HUDEP-2 (cell line): ENCODE results near the gene SLC10A2.

Experiments used
- DNase-seq, 76 experiments: peaks; one replicate each; lab custom pipeline; 2025; ENCODE audit not compliant: unreplicated experiment in 76 of 76; lab: John Stamatoyannopoulos, UW

SLC10A2 gene

DNA sequence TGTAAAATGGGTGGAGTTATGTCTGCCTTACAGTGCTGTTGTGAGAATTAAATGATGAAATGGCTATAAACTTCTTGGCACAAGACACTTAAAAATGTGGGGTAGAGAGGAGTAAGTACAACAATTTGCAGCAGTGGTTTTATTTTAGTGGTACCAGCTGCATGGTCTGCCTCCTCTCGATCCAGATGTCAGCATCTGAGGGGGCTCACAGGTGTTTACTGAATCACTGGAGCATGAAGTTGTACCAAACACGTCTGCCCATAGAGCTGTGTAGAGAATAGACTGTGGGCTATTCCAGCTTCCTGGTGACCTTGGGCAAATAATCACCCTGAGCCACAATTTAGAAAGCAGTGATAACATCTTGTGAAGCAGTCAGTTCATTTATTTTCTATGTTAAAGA lies 11.1 kb downstream of the SLC10A2 start:
- no peak for DNase-seq

DNA sequence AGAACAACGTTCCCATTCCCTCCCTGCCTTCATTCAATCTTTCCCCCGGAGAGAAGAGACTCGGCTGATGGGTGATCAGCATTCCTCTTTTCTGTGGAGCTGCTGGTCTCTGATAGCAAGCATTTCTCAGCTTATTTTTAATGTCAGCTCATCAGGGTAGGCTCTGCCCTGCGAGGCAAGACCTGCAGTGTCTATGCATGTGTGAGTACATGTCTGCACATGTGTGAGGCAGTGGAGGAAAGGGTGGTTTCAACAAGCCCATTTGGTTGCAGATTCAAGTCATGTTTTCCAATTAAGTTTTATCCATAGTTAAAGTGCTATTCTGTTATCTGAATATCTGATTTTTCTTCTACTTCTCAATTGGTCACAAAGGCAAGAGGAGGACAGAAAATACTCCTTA lies 19.5 kb downstream of the SLC10A2 start:
- no peak for DNase-seq

DNA sequence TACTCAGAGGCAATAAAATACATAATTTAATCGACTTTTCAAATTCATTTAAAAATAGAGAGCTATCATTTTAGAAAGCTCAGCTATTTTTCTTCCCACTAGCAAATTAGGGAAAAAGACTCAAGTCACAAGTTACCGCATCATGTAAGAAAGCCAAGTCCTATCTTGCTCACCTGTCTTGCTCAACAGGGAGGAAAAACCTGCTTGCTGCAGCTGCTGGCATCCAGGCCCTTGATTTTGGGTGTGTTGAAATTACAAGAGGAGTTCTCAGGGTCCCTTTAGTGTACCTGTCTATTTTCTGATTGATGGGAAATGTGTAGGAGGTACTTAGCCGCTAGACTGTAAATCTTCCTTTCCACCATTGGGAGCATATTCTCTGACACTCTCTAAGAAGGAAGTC lies 22.2 kb downstream of the SLC10A2 start:
- no peak for DNase-seq

DNA sequence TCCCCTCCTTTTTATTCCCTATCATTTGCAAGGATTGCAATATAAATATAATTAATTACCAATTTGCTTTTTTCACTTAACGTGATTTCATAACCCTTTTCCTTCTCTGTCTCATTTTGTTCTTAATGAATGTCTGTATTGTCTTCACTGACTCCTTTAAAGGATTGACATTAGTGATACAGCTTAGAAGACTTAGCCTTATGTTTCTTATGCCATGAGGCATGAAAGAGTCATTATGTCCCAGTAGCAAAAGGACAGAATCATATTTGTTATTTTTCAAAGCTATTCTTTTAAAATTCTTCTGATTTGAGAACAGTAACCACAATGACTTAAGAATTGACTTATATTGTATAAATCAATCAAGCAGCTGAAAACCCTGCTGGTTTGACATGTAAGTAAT lies 26.2 kb downstream of the SLC10A2 start:
- DNase-seq: no peak

DNA sequence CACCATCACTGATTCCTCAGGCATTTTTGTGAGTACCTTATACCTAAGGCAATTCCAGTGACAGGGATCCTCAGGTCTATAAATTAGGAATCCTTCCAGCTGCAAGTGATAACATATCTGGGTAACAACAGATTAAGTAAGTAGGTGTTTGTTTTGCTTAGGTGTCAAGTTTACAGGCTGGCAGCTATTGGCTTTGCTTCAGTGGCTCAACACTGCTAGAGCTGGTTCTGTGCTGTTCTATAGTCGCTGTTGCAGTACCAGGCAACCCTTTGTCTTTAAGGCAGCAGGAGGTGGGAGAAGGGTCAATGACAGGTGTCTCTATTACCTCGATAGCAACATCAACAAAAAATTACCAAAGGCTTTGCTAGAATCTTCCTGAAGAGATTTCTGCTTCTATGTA lies 27.0 kb downstream of the SLC10A2 start:
- DNase-seq: no peak

DNA sequence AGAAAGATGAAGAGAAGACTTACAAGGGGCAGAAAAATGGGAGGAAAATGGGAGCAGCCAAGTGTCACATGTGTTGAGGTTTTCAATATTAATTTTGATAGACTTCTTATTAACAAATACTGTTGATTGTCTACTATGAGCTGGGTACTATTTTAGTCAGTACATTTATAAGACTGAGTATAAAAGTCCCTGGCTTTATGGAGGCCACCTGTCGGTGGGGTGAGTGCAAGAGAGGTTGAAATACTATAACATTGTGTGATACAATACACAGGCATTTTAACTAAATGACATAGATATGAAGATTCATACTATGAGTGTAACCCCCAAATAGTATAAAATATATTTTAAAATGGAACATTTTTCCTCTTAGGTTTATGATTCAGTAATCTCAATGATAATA lies 29.9 kb downstream of the SLC10A2 start:
- DNase-seq: no peak

DNA sequence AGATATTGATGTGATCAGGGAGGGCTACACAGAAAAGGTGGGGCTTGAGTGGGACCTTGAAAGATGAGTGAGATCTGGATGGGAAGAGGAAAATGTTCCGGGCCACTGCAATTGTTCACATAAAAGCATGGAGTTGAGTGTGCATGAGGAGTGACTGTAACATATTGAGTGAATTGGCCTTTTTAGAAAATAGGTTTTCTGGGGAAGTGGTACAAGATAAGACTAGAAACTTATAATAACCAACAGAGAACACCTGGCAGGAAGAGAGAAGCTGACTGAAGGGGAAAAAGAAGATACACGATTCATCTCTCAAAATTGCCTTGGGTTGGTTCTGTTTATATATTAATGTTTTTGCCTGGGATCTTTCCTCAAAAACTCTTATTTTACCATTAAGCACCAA lies 32.2 kb downstream of the SLC10A2 start:
- no peak for DNase-seq

DNA sequence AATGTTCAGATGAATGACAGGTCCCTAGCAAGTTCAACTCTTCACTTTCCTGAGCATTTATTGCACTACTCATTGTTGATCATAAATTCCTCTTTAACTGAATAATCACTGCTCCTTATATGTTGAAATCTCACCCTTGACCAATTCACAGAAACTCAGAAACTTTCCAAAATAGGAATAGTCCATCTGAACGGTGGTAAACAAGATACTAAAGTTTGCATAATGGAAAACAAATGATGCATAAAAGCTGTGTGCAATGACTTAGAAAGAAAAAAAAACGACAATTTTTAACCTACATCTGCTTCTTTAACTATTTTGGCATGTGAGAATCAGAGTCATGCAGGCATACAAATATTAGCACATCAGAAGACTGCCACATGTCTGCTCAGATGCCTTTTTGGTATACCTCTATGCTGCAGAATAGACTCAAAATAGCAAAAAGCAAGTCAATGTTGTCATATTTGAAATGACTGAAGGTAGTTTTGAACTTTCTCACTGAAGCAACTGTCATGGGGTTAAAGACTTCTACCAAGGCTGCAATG lies 34.8 kb downstream of the SLC10A2 start:
- no peak for DNase-seq

DNA sequence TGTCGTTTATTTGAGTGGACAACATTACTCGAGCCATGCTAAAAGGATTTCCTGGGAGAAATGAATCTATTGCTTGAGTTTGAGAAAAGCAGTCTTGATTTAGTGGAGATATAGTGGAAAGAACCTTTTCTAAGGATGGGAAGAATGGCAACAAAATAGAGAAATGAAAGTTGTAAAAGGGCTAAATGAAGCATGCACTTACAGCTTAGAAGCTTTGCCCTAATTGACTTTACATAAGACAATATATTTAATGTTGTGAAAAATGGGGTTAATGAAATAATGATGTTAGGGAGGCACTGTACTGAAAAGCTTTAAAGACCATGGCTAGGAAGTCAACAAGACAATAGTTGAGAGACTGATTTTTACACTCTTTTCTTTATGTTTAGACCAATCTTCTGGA lies 35.4 kb downstream of the SLC10A2 start:
- no peak for DNase-seq

DNA sequence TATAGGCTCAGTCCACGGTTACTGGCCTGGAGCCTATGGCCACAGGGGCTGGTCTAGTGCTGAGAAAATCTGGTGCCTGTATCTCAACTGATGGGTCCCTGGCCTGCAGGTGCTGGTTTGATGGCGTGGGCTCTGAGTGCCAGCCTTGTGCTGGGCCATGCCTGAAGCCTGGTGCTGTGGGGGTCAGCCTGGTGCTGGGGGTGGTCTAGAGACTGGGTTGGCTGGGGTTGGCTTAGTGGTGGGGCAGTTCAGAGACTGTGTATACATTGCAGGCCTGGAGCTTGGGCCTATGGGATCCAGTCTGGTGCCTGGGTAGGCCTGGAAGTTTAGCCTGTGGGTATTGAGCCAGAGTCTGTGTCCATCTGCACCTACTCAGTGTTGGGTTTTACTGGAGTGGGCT lies 36.4 kb downstream of the SLC10A2 start:
- no peak for DNase-seq

DNA sequence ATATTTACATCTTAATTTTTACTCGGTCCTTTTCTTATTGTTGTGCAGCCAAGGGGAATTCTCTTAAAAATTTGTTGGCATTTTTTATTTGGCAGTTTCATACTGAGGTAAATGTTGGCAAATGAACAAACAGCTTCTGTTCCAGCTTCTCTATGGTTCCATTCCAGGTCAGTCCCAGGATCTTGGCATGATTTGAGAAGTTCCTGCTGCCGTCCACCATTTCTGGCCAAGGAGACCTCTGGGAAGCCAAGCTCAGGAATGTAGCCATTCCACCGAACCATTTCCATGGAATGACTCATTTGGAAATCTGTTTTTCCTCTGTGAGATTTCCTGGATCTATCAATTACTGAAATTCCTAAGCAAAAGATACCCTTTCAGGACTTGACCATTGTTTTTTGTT lies 43.9 kb downstream of the SLC10A2 start:
- no peak for DNase-seq

DNA sequence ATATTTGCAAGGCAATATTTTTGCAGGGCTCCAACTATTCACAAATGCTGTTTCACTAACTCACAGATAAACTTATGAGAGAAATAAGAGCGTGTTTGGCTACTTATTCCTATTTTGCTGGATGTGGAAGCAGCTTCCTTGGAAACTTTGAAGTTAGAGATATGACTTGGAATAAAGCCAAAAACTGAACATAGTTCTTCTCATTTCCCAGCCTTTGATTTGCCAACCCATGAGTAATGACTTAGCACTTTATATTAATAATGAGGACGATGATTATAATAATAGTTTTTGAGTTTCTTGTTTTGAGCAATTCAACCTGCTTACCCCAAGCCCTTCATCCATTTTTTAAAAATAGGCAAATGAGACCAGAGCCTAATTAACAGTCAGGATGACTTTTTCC lies 47.7 kb downstream of the SLC10A2 start:
- DNase-seq: no peak

DNA sequence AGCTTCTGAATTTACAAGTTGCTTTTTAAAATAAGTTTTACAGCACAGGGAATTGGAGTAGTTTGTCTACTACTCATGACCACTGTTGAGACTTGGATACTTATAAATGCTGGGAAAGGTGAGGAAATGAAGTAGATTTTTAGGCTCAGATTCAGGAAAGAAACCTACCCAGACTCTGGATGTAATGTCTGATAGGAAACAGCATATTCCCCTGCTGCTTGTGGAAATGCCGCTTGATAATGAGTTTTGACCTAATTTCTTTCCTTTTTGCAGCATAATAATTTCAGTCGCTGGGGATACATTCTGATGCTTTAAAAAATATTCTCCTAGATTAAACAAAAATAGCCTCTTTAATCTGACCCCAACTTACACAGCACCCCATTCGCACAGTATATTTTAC lies 53.6 kb downstream of the SLC10A2 start:
- DNase-seq: no peak

DNA sequence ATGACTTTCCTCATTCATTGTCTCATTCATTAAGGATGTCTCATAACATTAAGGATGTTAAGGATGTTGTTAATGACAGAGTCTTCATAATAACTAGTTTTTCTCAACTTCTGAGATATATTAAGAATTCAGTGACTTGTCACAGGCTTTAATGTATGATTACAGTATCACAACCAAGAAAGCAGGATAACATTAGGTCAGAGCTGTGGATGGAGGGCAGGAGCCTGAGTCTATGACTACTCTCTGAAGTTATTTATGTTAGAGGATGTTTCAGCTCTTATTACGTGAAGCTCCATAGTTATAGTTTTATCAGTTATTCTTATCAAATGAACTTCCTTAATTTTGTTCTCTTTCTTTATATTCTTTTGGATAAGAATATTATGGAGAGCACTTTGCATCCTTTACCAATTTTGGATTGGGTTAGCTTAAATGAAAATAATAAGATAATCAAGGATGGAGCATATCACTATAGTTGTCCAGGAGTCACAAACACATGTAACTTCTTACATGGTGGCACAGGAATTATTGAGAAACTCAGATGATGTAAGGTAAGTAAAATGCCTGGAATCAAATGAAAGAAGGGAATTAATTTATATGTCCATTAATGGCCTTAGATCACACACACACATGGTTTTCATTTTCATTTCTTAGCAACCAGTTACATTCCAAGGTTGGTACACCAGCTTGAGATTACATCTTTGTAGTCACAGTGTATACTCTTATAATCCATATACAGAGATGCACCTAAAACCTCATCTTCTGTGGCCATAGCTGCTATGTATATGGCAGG lies 57.0 kb downstream of the SLC10A2 start:
- DNase-seq: no peak

DNA sequence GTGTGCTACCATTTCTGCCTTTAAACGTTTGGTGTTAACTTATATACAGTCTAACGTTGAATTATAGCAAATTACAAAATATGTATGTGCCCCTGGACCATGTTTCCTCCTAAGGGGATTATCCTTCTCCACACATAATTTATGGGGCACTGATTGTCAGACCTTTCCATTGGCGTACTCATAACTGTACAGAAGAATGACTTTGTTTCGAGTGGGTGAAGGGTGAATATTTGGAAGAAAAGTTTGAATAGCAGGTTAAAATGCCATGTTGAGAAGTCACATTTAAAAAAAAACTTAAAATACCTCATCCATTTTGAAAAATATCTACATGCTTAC lies 58.8 kb downstream of the SLC10A2 start:
- DNase-seq: no peak

DNA sequence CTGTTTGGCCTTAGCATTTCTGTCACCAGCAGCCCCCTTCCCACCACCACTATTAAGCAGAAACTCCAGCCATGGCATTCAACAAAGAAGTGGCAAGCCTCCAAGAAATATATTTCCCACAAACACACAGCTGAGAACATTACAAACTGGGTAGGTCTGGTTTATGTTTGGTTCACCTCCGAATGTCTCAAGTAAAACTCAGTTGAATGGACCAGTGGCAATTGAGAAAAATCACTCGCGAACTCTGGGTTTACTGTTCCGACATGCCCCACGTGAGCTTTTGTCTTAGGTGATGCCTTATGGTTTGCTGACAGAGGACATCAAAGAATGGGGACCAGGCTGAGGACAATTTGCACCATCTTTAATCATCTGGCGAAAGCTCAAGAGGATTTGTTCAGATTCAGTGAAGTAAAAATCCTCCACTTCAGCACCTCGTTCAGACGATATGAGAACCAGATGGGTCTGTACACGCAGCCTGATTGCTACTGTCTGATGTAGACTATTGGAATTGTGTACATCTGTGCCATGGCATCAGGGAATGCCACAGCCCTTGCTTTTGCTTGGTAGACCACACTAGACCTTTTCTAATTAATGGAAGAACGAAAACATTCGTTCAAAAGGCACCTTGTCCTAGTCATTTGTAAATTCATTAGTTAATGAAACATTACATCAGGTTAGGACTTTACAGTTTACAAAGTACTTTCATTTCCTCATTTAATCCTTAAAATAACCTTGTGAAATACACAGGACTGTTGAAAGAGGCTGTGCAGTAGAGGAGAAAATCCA lies 59.4 kb downstream of the SLC10A2 start:
- DNase-seq: no peak

DNA sequence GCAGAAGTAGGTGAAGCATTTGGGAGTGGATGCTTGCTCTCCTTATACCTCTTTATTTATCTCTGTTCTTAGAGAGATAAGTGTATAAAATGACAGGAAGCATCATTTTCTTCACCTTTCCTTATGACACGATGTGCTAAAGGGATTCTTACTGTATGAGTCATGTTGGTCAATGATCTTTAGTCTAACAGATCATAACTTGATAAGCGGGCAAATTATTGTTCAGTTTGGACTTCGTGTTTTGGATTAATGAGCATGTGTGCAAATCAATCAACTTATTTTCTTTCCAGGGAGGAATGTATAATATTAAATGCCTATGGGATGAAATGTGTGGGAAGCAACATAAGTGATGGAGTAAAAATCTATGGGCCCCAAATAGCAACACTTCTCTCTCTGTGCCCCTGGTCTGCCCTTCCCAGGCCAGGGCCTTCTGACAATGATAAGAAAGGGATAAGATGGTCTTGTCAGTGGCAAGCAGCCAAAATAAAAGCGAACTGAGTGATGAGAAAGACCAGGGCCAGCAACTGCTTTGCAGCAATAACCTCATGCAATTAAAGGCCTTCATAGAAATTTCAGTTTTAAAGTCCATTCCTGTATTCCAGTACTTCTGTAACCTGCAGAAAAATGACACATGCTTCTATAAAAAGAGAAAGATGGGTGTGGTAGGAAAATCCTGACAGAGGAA lies 61.4 kb downstream of the SLC10A2 start:
- no peak for DNase-seq

DNA sequence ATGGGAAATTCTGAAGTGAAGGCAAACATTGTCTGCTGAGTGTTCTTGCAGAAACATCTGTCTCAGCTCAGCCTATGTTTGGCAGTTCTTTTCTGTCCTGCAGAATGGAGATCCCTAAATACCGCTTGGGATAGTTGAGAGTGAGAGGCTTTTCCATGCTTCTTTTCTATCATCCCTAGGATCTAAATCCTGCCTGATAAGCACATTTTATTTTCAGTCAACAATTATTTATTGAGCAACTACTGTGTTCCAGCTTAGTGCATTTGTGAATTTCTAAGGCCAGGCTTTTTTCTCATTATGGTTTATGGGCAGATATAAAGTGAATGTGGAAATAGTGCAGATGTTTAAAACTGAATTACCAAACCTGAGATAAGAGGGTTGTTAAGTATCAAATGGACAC lies 62.6 kb downstream of the SLC10A2 start:
- no peak for DNase-seq

DNA sequence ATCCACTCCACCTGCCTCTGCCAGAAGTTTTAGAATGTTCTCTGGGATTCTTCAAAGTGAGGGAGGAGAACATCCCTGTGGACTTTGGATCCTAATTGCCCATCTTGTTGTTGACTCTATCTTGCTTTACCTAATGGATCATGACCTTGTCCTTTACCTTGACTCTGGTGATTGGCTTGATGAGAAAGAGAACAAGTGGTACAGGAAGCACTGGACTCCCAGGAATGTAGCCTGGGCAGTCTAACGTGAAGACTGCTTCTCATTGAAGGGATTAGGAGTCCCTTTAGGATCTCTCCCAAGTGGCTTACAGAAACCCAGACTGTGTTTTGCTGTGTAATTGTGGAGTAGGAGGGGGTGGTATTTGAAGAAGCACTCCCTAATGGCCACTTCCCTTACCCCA lies 63.9 kb downstream of the SLC10A2 start:
- no peak for DNase-seq

DNA sequence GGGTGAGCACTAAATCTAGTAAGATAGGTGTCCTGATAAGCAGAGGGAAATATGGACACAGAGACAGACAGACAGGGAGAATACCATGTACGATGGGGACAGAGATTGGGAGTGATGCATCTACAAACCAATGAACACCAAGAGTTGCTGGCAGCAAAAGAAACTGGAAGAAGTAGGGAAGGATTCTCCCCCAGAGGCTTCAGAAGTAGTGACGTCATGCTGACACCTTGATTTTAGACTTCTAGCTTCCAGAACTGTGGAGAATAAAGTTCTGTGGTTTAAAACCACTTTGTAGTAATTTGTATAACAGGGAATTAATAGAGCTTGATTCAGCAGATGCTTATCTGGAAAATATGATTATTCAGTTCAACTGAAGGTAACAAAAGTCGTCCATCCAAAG lies 66.1 kb downstream of the SLC10A2 start:
- DNase-seq: no peak

DNA sequence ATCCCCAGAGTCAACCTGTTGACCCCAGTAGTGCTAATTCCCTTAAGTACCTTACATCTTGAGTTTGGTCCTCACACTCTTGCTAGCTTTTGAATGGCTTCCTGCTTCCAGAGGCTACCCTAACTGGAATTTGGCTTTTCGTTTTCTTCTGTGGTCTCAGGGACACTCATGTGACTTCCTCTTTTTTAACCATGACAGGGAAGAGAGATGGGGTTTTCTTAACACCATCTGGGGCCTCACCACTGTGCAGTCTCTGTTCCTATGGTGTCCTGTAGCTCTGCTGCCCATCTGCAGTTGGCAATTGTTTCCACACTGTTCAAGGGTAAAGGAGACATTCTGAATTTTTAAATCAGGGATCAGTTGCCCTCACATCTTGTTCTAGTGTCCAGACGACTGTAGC lies 66.7 kb downstream of the SLC10A2 start:
- DNase-seq: no peak
